ENCODE data around the gene HOXA9.

HOXA9 gene

GRCh38 chr7:27116031-27116961 is 49.0 kb downstream of the HOXA9 start:
- no peak for DNase-seq

DNA sequence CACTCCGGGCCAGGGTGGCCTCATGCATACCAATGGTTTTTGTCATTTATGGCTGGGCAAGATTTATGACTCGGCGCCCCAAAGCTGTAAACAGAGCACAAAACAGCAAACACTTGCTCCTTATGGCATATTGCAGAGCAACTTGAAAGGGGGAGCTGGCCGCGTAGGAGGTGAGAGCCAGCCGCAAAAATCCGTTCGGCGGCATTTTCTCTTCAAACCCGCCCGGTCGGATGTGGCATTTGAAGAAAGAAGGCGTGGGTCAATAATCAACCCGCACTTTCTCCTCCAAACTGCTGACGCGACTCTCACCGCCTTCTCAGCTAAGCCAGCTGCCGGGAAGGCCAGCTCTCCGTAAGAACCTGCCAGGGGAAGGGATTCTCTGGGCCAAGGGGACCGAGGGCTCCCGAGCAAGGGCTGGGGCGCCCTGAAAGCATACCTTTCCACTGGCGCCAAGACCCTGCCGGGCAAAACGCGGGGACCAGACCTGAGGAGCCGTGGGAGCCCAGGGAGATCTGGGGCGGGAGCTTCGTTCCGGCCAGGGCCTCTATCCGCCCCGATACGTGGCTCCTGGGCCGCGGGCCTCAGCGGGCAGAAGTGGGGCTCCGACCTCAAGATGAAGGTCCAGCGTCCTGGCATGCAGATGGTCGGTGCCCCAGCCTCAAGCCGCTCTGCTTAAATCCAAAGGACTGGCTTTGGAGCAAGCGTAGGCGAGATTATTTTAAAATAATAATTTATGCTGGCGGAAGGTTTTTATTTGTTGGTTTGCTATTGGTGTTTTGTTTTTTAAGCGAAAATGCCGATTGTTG is 49.9 kb downstream of the HOXA9 start:
- no peak for DNase-seq

- DNase-seq = no peak
These were observed 50.5 kb downstream of the HOXA9 start for GRCh38 chr7:27114881-27115220.

DNA sequence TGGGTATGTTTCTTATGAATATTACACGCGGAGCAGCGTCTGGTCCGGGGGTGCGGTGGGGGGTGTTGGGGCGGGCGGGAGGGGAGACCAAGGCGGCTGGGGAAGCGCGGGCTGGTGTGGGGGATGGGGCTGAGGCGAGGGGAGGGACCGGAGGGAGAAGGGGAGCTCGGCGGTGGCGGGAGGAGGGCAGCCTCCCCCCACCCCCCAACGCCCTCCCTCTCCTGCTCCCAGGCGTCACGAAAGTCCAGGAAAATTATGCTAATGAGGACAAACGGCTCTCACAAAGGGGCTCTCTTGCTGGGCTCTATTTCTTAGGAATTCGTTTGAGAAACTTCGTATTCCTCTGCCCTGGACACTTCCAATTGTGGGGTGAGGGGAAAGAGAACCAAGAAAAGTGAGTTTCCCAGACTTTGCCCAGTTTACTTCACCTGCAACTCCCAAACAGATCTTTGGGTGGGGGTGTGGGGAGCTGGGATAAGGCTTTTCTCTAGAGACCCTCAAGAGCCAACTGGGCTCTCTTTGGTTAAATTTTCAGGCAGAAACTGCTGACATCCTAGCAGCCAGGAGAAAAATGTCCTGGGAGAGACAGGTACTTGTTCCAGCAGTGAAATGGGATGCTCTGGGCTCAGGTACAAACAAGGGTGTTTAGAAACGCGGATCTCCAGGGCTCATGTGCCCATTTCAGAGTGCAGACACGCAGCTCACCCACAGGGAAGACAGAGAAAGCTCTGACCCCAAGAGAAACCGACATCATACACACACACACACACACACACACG is 51.2 kb downstream of the HOXA9 start:
- no peak for DNase-seq

GRCh38 chr7:27112955-27113949 is 52.1 kb downstream of the HOXA9 start:
- DNase-seq = no peak
